Stimulated activated CD8-positive, alpha-beta memory T cell treated with anti-CD3 and anti-CD28 coated beads, Interleukin-4, amount 100 ng/mL, for 24 hours (primary cell): Measurements from ENCODE around the gene CYB561A3.

Source experiments
- DNase-seq: peaks from one replicate; pipeline ENCODE4 v3.0.0-alpha.2; 2020; ENCODE audit warnings: low read depth

Gene CYB561A3

DNA sequence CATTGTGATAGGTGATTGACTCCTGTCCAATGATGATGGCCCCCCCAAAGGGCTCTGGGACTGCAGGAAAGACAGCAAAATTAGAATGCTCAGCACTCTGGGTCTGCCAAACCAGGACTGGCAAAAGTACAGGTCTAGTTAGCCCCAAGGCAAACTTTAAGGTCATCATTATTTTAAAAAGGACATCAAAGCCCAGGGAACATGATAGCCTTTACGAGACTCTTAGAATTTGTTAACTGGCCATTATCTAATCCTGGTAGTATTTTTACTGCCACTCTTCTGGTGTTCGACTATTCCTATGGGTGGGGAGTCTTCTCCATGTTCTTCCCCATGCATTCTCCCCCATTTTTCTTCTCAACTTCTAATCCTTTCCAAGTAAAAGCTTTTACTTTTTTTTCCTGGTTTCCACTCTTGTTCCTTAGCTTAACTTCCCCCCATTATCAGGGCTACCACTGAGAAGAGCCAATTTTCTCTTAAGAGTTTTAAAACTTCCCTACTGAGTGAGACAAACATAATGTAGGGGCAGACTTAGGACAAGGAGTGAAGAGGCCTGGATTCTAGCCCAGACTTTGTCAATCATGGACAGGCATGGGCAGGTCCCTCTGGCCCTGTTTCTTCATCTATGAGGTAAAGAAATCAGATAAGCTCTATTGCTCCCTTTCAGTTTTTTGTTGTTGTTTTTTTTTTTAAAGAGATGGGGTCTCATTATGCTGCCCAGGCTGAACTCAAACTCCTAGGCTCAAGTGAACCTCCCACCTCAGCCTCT lies 35.9 kb downstream of the CYB561A3 start:
- DNase-seq = no peak

DNA sequence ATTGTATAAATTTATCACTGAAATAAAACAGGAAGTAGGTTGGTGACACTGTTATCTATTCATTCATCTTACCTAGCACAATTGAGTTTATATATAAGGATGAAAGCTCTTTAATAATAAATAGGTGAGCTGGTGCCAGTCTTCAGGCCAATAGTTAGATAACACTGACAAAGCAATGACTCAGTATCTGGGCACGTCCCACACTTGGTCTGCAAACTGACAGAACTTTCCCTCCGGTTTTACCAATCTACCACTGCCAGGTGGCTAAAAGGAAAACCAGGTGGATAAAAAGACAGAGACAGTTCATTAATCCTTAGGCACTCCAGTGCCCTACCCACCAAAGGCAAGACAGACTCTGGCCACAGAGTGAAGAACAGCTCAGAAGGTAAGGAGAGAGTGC lies 46.4 kb downstream of the CYB561A3 start:
- DNase-seq = no peak

DNA sequence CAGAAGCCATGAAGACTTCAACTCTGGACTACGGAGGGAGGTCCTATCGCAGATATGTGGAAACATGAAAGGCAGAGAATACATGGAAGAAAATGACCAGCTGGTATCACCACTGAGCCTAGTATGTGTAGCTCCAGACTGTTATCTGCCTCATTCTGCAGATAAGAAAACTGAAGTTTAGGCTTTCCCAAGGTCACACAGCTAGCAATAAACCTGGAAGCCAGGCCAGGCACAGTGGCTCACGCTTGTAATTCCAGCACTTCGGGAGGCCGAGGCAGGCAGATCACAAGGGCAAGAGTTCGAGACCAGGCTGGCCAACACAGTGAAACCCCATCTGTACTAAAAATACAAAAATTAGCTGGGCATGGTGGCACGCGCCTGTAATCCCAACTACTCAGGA lies 50.9 kb downstream of the CYB561A3 start:
- DNase-seq = no peak

DNA sequence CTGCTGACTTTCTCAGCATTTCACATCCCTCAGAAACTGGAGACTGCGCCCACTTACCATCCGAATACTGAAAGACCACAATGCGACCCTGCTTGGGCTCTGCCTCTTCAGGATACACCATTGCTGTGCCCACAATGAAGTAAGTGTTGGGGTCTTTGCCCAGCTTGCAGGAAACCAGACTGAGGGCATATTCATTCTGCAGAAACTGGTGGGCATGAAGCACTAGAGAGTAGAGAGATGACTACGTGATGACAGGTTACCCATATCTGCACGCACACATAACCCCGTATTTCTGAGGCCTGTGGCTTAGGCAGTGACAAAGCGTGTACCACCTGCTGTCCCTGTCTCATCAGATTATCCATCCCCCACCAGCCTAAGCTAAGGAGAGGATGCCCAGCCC lies 51.9 kb downstream of the CYB561A3 start:
- no peak for DNase-seq

DNA sequence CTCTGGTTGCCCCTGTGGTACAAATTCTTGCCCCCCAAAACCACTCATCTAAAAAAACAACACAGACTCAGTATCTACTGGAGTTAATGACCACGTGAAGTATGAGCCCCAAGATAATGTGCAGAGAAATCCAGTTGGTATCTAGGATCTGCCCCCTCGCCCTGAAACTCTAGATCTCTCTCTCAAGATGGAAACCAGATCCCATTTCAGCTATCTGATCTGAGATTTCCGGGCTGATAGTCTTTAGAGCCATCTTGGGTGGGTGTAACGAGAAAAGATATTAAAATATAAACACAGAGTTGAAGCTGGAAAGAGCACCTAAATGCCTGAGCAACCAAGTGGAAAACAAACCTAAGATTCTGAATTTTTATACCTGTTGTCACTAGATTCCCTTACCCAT lies 52.5 kb downstream of the CYB561A3 start:
- no peak for DNase-seq

DNA sequence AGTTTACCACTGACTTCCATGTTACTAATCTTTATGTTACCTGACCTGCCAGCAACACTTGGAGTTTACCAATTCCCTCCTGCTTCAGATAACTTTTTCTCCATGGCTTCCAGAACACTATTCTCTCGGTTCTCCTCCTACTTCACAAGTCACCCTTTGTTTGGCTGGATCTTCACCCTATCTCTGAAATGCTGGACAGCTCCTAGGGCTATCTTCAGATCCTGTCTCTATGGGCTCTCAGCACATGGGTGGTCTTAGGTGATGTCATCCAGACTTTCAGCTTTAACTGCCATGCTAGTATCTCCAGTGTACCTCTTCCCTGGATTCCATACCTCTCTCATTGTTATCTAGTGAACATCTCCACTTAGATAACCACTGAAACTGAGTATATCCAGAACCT lies 54.3 kb downstream of the CYB561A3 start:
- no peak for DNase-seq

DNA sequence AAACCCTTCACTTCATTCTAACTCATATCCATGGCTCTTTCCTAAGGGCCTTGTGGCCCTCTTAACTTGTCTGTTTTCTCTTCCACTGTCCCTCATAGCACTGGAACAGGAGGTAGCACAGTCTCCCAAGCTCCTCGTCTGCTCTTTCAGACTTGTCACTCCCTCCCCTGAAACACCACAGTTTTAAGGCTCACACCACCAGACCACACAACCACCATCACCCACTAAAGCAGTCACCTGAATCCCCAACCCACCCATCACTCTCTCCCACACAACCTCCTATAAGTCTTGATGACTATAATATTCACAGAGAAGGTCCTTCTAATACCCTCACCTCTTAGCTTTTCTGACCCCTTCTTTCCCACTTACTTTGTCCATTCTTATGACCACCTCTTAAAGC lies 55.5 kb downstream of the CYB561A3 start:
- no peak for DNase-seq

DNA sequence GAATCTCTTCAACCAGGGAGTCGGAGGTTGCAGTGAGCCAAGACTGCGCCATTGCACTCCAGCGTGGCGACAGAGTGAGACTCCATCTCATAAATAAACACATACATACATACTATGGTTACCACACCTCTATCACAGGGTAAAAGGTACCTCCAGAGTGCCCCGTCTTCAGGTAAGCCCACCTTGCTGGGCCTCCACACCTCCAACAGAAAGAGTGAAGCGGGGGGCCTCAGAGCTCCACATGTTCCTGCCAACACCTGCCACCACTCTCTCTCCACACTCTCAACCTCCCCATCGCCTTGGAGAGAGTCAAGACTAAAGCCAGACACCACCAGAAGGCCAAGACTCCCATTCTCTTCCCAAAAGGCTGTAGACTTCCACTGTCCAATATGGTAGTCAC lies 56.3 kb downstream of the CYB561A3 start:
- DNase-seq = no peak

DNA sequence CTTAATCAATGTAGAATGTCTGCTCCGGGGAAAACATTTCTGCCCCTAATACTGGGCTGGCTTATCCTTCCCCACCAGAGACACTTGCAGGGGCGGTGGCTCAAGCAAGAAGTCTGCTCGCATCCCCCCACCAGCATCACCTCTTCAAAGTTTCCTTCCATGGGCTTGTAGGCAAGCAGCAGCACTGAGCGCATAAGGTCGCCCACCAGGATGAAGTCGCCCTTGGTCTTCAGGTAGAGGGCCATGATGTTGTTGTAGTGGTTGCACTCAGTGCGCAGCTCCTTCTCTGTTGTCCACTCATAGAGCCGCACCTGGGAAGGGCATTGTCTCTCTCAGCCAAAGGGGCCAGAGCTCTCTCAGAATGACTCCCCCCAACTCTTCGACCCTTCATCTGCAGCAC lies 58.0 kb downstream of the CYB561A3 start:
- no peak for DNase-seq

DNA sequence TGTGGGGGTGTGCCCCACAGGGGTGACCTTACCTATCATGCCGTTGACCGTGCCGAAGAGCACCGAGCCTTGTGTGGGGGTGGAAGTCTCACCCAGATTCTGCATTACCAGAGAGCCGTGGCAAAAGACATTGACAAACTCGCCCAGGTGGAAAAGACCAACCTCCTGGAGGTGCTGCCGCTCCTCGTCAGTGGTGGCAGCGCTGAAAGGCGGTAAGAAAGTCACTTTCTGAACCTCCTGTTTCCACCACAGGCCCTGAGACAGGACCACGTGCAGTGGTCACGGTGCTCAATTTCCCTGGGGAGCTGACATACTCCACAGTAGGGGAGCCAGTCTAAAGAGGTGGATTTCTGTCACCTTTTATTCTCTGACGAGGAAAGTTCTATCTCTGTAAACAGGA lies 59.1 kb downstream of the CYB561A3 start:
- DNase-seq = no peak
